RKO (cell line): Measurements from ENCODE around the gene OSBPL3.

Source experiments
- DNase-seq: peaks from one replicate; pipeline ENCODE4 v3.0.0-alpha.2; 2016; ENCODE audit warnings: low spot score

The OSBPL3 gene

GRCh38 chr7:24827027-24827426 lies 153.0 kb downstream of the OSBPL3 start:
- DNase-seq: no peak

GRCh38 chr7:24826662-24827020 lies 153.3 kb downstream of the OSBPL3 start:
- no peak for DNase-seq

GRCh38 chr7:24825931-24826661 lies 153.9 kb downstream of the OSBPL3 start:
- DNase-seq: no peak

GRCh38 chr7:24825381-24825794 lies 154.6 kb downstream of the OSBPL3 start:
- no peak for DNase-seq

- DNase-seq: no peak
Observed at GRCh38 chr7:24824896-24825295, 155.1 kb downstream of the OSBPL3 start.

- no peak for DNase-seq
Observed at GRCh38 chr7:24824400-24824799, 155.6 kb downstream of the OSBPL3 start.

GRCh38 chr7:24821754-24822054 lies 158.3 kb downstream of the OSBPL3 start:
- DNase-seq: no peak

- peak; percentile 91 for DNase-seq
Observed at GRCh38 chr7:24821045-24821753, 158.8 kb downstream of the OSBPL3 start.

- DNase-seq: peak; percentile 49
Observed at GRCh38 chr7:24820730-24821044, 159.3 kb downstream of the OSBPL3 start.

- DNase-seq: peak; percentile 66
Observed at GRCh38 chr7:24819916-24820689, 159.9 kb downstream of the OSBPL3 start.

GRCh38 chr7:24817339-24817738 lies 162.6 kb downstream of the OSBPL3 start:
- no peak for DNase-seq

- DNase-seq: no peak
Observed at GRCh38 chr7:24816868-24817267, 163.1 kb downstream of the OSBPL3 start.

GRCh38 chr7:24812305-24812945 lies 167.6 kb downstream of the OSBPL3 start:
- DNase-seq: peak; percentile 55

GRCh38 chr7:24808518-24808917 lies 171.5 kb downstream of the OSBPL3 start:
- no peak for DNase-seq

GRCh38 chr7:24802300-24802699 lies 177.7 kb downstream of the OSBPL3 start:
- DNase-seq: no peak

GRCh38 chr7:24801883-24802282 lies 178.1 kb downstream of the OSBPL3 start:
- no peak for DNase-seq

GRCh38 chr7:24800667-24801066 lies 179.3 kb downstream of the OSBPL3 start:
- no peak for DNase-seq

GRCh38 chr7:24800073-24800472 lies 179.9 kb downstream of the OSBPL3 start:
- no peak for DNase-seq

- no peak for DNase-seq
Observed at GRCh38 chr7:24799506-24799905, 180.5 kb downstream of the OSBPL3 start.

- DNase-seq: no peak
Observed at GRCh38 chr7:24798261-24798660, 181.7 kb downstream of the OSBPL3 start.

- DNase-seq: peak; percentile 7
Observed at GRCh38 chr7:24797270-24797669, 182.7 kb downstream of the OSBPL3 start.

- no peak for DNase-seq
Observed at GRCh38 chr7:24795407-24795767, 184.6 kb downstream of the OSBPL3 start.
